ENCODE data around the gene AGBL4.

GRCh38 chr1:49526672-49527071, 497.1 kb downstream of the AGBL4 start:
- TF ChIP-seq ATF3 (IDR thresholded peaks at IDR 0.05) = no peak
- TF ChIP-seq CTCF (IDR thresholded peaks at IDR 0.05 in 2 of 3, conservative IDR thresholded peaks at IDR 0.05 in 1 of 3; ENCODE audit: borderline replicate concordance in 1 of 3, insufficient read depth in 1 of 3, low read depth in 2 of 3, low read length in 2 of 3) = no peak
- no peak for TF ChIP-seq CEBPB (IDR thresholded peaks at IDR 0.05; ENCODE audit: low read depth)
- TF ChIP-seq EZH2 (IDR thresholded peaks at IDR 0.05) = no peak
- TF ChIP-seq ZBTB33 (IDR thresholded peaks at IDR 0.05; ENCODE audit: extremely low read depth, insufficient replicate concordance, low read length) = no peak
- no peak for TF ChIP-seq TCF7L2 (IDR thresholded peaks at IDR 0.05; ENCODE audit: borderline replicate concordance, extremely low read depth, insufficient read depth, insufficient read length)
- TF ChIP-seq ZFX (IDR thresholded peaks at IDR 0.05) = no peak
- TF ChIP-seq POLR2AphosphoS5 (IDR thresholded peaks at IDR 0.05; ENCODE audit: low read depth, low read length) = no peak
- no peak for TF ChIP-seq POLR2A (IDR thresholded peaks at IDR 0.05; ENCODE audit: borderline replicate concordance, extremely low read depth, insufficient read depth, insufficient read length)
- TF ChIP-seq MAX (IDR thresholded peaks at IDR 0.05) = no peak
- no peak for TF ChIP-seq RAD21 (IDR thresholded peaks at IDR 0.05; ENCODE audit: low read depth)
- TF ChIP-seq JUND (IDR thresholded peaks at IDR 0.05) = no peak

All from HCT116 (cell line).